ENCODE measurements around the gene BCAS3.

DNA sequence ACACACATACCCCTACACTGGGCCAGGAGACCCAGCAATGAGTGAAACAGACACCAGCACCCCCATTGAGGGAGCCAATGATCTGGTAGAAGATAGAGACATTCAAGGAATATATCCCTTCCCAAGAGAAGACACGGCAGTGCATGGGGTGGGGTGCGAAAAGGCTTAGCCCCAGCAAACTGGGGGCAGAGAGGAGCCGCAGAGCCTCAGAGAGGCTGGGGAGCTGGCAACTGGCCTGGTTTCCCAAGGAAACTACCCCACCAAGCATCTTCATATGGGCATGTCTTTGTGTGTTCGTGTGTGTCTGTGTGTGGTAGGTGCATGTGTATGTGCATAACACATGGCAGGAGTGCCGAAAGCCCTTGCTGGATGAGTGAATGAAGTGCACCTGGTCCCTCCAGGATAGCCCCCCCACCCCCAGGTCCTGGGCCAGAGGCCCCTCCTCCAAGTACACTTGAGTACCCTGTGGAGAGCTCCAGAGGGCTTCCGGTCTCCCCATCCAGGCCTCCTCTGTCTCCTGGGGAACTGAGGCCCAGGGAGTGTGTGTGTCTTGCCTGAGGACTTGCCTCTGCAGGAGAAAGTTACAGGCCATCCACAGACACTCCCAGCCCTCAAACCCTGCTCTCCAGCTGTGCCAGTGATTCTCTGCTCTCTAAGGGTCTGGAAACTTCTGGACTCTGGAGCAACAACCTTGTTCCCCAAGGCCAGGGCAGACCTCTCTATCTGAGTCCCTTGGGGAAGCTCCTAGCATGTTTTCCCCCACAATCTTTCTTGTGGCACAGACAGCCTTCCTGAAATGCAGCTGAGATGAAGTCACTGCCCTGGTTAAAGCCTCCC is 737.9 kb downstream of the BCAS3 start:
- TF ChIP-seq, protein P1, sequence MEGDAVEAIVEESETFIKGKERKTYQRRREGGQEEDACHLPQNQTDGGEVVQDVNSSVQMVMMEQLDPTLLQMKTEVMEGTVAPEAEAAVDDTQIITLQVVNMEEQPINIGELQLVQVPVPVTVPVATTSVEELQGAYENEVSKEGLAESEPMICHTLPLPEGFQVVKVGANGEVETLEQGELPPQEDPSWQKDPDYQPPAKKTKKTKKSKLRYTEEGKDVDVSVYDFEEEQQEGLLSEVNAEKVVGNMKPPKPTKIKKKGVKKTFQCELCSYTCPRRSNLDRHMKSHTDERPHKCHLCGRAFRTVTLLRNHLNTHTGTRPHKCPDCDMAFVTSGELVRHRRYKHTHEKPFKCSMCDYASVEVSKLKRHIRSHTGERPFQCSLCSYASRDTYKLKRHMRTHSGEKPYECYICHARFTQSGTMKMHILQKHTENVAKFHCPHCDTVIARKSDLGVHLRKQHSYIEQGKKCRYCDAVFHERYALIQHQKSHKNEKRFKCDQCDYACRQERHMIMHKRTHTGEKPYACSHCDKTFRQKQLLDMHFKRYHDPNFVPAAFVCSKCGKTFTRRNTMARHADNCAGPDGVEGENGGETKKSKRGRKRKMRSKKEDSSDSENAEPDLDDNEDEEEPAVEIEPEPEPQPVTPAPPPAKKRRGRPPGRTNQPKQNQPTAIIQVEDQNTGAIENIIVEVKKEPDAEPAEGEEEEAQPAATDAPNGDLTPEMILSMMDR (IDR thresholded peaks at IDR 0.05; ENCODE audit: low read depth, low read length, missing input control), result no peak
- no peak for TF ChIP-seq GABPA (IDR thresholded peaks at IDR 0.05 in 1 of 2, conservative IDR thresholded peaks at IDR 0.05 in 1 of 2)
- no peak for TF ChIP-seq ZBTB33 (IDR thresholded peaks at IDR 0.05)
- no peak for TF ChIP-seq RXRA (IDR thresholded peaks at IDR 0.05)
- no peak for TF ChIP-seq RAD21 (IDR thresholded peaks at IDR 0.05)
- TF ChIP-seq ATF3 (IDR thresholded peaks at IDR 0.05), result no peak
- no peak for TF ChIP-seq FOXA2 (IDR thresholded peaks at IDR 0.05)
- no peak for TF ChIP-seq JUND (IDR thresholded peaks at IDR 0.05)
- no peak for TF ChIP-seq EGR1 (IDR thresholded peaks at IDR 0.05; ENCODE audit: low read depth in 2 of 2)
- TF ChIP-seq SP1 (IDR thresholded peaks at IDR 0.05), result no peak
- TF ChIP-seq REST (IDR thresholded peaks at IDR 0.05), result no peak
- no peak for TF ChIP-seq HNF4A (conservative IDR thresholded peaks at IDR 0.05)
- TF ChIP-seq YY1 (IDR thresholded peaks at IDR 0.05), result no peak
- TF ChIP-seq HNF4G (IDR thresholded peaks at IDR 0.05), result no peak
